ENCODE results near the gene PROCA1. TPM values are rescaled to one million over a fixed set of nuclear protein-coding genes. Genes with fewer than 3 reads are reported as not detected.
A peak's percentile ranks its signal among the peaks of the same experiment; 100 is the strongest.

PROCA1 gene
- total and polyA plus RNA-seq, 2 of the 13 experiments (the other 11 are each of a cell fraction or from before 2014, with no cell fraction given) = 0.73 to 1.5 TPM

DNA sequence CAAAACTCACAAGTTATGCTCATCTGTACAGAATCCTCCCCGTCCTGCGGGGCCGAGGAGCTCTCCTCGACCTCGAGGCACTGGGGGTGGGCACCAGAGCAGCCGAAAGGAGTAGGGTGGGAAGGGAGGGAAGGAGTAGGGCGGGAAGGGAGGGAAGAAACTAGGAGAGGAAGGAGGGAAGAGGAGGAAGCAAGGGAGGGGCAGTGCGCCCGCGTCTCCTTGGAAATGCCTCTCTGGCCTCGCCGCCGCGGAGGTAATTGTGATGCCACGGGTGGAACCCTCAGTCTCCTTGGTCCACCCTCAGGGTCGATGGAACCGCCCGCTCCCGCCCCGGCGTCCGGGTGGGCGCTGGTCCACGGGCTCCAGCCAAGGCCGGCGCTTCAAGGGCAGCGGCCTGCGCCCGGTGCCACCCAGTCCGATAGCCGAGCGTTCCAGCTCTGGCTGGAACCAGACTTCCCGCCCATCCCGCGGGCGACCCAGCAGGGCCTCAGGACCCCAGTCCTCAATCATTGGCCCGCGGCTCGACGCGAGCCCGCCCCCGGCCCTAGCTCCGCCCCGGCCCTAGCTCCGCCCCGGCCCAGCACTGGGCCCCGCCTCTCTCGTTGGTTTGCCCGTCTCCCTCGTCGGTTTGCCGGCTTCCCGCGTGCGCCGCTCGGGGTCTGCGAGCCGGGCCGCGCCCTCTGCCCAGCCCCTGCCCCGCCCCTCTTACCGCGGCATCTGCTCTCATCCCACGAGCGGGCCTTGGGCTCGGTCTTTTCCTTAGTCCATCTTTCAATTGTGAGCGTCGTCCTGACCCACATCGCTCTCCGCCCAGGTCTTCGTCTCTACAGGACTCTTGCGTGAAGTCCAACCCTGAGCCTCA lies 596 bp downstream of the PROCA1 start (continued):
- TF ChIP-seq, protein P1, sequence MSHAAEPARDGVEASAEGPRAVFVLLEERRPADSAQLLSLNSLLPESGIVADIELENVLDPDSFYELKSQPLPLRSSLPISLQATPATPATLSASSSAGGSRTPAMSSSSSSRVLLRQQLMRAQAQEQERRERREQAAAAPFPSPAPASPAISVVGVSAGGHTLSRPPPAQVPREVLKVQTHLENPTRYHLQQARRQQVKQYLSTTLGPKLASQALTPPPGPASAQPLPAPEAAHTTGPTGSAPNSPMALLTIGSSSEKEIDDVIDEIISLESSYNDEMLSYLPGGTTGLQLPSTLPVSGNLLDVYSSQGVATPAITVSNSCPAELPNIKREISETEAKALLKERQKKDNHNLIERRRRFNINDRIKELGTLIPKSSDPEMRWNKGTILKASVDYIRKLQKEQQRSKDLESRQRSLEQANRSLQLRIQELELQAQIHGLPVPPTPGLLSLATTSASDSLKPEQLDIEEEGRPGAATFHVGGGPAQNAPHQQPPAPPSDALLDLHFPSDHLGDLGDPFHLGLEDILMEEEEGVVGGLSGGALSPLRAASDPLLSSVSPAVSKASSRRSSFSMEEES (CRISPR knock-in tag; IDR thresholded peaks at IDR 0.05) = peak; percentile 65; the same call in 1 of the 2 replicates
- TF ChIP-seq HDAC1 (CRISPR knock-in tag; IDR thresholded peaks at IDR 0.05) (peak; percentile 27; the same call in 1 of the 2 replicates), SOX13 (IDR thresholded peaks at IDR 0.05) (no peak), SOX13 (CRISPR knock-in tag; conservative IDR thresholded peaks at IDR 0.05 in 1 of 2, IDR thresholded peaks at IDR 0.05 in 1 of 2) (peak in 1 of 2 experiments; percentile 30; a peak in 1 of 4 replicates), KDM2A (CRISPR knock-in tag; IDR thresholded peaks at IDR 0.05; ENCODE audit: borderline replicate concordance, low read depth) (peak; percentile 78), TBX3 (IDR thresholded peaks at IDR 0.05; ENCODE audit: borderline replicate concordance) (no peak), ZFX (CRISPR knock-in tag; IDR thresholded peaks at IDR 0.05; ENCODE audit: low read depth) (peak; percentile 96), ARNT2 (CRISPR knock-in tag; IDR thresholded peaks at IDR 0.05; ENCODE audit: low read depth) (0 out of 2 replicates have a peak, but pooled peaks have one; percentile 46), ZC3H13 (CRISPR knock-in tag; IDR thresholded peaks at IDR 0.05) (no peak), ZNF232 (CRISPR knock-in tag; IDR thresholded peaks at IDR 0.05; ENCODE audit: borderline replicate concordance) (peak; percentile 57; the same call in 1 of the 2 replicates), HMG20B (CRISPR knock-in tag; conservative IDR thresholded peaks at IDR 0.05) (0 out of 2 replicates have a peak, but pooled peaks have one; percentile 30), ZNF367 (CRISPR knock-in tag; IDR thresholded peaks at IDR 0.05; ENCODE audit: borderline replicate concordance) (0 out of 2 replicates have a peak, but pooled peaks have one; percentile 31), ZNF451 (CRISPR knock-in tag; IDR thresholded peaks at IDR 0.05) (peak; percentile 22; the same call in 1 of the 2 replicates), PLRG1 (conservative IDR thresholded peaks at IDR 0.05) (no peak), ZNF317 (CRISPR knock-in tag; IDR thresholded peaks at IDR 0.05) (no peak), ZBTB44 (CRISPR knock-in tag; IDR thresholded peaks at IDR 0.05) (no peak), ZFP36L1 (CRISPR knock-in tag; IDR thresholded peaks at IDR 0.05) (peak; percentile 46; the same call in 1 of the 2 replicates)
- TF ChIP-seq, protein P2, sequence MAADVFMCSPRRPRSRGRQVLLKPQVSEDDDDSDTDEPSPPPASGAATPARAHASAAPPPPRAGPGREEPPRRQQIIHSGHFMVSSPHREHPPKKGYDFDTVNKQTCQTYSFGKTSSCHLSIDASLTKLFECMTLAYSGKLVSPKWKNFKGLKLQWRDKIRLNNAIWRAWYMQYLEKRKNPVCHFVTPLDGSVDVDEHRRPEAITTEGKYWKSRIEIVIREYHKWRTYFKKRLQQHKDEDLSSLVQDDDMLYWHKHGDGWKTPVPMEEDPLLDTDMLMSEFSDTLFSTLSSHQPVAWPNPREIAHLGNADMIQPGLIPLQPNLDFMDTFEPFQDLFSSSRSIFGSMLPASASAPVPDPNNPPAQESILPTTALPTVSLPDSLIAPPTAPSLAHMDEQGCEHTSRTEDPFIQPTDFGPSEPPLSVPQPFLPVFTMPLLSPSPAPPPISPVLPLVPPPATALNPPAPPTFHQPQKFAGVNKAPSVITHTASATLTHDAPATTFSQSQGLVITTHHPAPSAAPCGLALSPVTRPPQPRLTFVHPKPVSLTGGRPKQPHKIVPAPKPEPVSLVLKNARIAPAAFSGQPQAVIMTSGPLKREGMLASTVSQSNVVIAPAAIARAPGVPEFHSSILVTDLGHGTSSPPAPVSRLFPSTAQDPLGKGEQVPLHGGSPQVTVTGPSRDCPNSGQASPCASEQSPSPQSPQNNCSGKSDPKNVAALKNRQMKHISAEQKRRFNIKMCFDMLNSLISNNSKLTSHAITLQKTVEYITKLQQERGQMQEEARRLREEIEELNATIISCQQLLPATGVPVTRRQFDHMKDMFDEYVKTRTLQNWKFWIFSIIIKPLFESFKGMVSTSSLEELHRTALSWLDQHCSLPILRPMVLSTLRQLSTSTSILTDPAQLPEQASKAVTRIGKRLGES (CRISPR knock-in tag; IDR thresholded peaks at IDR 0.05; ENCODE audit: borderline replicate concordance) = no peak
- TF ChIP-seq, protein P3, sequence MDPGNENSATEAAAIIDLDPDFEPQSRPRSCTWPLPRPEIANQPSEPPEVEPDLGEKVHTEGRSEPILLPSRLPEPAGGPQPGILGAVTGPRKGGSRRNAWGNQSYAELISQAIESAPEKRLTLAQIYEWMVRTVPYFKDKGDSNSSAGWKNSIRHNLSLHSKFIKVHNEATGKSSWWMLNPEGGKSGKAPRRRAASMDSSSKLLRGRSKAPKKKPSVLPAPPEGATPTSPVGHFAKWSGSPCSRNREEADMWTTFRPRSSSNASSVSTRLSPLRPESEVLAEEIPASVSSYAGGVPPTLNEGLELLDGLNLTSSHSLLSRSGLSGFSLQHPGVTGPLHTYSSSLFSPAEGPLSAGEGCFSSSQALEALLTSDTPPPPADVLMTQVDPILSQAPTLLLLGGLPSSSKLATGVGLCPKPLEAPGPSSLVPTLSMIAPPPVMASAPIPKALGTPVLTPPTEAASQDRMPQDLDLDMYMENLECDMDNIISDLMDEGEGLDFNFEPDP (CRISPR knock-in tag; conservative IDR thresholded peaks at IDR 0.05) = no peak

Measured in HepG2 (cell line).